Measurements from ENCODE around the gene NDUFAF8.

NDUFAF8 gene

DNA sequence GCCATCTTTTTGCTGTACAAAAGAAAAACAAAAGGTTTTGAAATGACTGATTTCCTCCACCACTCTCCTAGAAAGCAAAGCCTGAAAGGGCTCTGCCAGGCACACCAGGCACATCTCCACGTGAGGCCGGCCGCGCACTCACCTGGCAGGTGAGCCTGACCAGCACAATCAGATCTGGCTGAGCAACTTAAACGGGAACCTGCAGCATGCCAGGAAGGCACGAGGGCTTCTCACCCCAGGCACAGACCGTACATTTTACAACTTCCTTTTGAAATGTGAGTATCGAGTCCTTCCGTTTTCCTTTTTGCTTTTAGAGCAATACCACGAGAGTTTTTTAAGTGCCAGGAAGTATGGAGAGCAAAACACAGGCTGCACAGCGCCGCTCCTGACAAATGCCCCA lies 33.5 kb downstream of the NDUFAF8 start:
- H3K27ac ChIP-seq, result peak overlapping the region; percentile 68
- TF ChIP-seq, protein P1, sequence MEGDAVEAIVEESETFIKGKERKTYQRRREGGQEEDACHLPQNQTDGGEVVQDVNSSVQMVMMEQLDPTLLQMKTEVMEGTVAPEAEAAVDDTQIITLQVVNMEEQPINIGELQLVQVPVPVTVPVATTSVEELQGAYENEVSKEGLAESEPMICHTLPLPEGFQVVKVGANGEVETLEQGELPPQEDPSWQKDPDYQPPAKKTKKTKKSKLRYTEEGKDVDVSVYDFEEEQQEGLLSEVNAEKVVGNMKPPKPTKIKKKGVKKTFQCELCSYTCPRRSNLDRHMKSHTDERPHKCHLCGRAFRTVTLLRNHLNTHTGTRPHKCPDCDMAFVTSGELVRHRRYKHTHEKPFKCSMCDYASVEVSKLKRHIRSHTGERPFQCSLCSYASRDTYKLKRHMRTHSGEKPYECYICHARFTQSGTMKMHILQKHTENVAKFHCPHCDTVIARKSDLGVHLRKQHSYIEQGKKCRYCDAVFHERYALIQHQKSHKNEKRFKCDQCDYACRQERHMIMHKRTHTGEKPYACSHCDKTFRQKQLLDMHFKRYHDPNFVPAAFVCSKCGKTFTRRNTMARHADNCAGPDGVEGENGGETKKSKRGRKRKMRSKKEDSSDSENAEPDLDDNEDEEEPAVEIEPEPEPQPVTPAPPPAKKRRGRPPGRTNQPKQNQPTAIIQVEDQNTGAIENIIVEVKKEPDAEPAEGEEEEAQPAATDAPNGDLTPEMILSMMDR (conservative IDR thresholded peaks at IDR 0.05), result no peak

DNA sequence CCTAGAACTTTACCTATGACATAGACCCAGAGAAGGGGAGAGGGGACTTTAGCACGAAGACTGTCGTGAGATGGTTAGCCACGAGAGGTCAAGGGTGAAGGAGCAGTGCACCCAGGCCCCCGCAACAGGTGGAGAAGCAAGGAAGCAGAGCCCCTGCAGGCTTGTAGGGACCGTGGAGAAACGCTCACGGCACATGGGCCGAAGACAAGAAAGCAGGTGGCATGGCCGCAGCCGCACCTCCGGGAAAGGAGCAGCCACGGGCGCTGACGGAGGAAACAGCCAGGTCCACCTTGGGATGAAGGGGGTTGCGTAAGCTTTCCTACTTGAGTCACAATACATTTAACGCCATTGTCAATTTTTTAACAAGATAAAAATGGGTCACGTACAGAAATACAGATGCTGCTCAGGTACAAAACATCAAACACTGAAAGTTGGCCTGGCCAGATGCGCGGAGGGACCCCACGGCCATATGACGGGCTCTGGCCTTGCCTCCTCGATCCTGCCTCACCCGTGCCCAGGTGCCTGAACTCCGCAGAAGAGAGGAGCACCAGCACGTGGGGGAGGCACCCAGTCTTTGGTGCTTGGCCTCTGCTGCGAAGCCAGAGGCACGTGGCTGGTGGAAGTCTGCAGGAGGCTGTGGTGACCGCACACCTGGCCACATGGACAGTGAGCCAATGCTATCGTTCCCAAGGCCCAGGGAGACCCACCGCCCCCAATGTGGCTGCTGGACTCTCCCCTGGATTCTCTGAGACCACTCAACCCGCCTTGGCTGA lies 34.8 kb downstream of the NDUFAF8 start:
- peak overlapping the region; percentile 68 for H3K27ac ChIP-seq
- TF ChIP-seq, protein P1 (conservative IDR thresholded peaks at IDR 0.05), result no peak

DNA sequence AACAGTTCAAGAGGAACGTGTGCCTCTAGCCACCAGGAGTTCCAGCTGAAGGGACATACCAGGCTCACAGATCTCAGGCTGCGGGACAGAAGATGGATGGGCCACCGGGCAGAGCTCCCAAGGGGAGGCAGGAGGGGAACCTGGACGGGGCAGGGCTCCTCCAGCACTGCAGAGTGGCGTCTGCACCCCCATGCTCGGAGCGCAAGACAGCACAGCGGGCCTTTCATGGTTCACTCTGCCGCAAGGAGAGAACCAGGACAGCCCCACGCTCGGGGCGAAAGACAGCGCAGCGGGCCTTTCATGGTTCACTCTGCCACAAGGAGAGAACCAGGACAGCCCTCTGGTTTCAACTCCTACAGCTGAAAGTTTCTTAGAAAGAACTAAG lies 35.3 kb downstream of the NDUFAF8 start:
- H3K27ac ChIP-seq, result no peak overlapping the region

DNA sequence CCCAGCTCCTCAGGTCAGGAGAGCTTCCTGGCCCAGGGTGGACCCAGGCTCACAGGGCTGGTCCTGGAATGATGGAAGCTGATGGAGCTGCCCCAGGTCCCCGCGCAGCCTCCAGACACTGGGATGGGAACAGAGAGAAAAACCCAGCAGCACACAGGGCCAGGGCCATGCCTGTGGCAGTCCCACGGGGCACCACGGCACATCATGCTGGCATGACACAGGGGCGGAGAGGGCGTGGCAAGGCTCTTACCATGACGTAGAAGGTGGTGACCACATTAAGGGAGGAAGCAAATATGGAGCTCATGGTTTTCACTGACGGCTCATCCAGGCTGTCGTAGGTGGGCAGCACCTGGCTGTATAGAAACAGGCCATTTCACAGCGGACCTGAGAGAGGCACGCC lies 37.7 kb downstream of the NDUFAF8 start:
- TF ChIP-seq, protein P1 (conservative IDR thresholded peaks at IDR 0.05), result no peak
- H3K27ac ChIP-seq, result peak overlapping the region; percentile 49

More for the DNA sequence above, 35.3 kb downstream of the NDUFAF8 start:
- TF ChIP-seq, protein P1 (conservative IDR thresholded peaks at IDR 0.05), result no peak

DNA sequence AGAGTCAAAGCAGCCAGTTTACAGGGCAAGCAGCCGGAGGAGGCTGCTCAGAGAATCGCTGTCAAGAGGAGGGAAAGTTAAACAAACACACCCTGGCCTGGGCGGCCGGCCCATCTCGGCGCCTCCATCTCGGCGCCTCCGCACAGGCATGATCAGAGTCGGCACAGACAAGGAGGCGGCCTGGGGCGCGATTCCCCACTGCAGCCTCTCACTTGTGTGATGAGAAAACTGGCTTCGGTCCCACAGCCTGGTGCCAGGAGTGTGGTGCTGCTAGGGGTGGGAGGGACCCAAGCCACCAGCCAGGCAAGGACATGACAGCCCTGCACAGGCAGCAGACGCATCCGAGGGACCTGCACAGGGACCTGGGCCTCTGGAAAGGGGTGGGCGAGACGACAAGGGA lies 38.3 kb downstream of the NDUFAF8 start:
- peak overlapping the region; percentile 49 for H3K27ac ChIP-seq
- TF ChIP-seq, protein P1 (conservative IDR thresholded peaks at IDR 0.05), result no peak

DNA sequence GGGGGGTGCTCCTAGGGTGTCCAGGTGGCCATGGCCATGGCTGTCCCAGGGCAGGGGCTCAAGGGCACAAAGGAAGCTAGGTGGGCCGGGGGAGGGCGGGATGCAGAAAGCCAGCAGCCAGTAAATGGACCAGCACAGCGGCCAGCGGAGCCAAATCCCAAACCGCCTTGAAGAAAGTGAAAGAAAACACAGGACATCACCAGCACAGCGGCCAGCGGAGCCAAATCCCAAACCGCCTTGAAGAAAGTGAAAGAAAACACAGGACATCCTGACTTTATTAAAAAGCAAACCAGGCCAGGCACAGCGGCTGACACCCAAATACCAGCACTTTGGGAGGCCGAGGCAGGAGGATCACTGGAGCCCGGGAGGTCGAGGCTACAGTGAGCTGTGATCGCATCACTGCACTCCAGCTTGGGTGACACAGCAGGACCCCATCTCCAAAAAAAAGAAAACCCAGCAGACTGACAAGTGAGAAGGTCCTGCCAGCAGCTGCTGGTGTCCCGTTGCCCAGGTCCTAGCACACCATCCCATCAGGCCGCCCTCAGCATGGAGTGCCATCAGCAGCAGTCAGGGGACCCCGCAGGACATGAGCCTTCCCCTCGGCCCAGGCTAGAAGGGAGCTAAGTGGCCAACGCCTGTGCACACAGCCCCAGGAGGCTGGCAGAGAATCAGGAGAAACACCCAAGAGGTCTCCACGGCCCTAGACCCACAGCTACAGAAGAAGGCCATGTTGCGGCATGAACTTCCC lies 39.0 kb downstream of the NDUFAF8 start:
- TF ChIP-seq, protein P1 (conservative IDR thresholded peaks at IDR 0.05), result no peak
- peak overlapping the region; percentile 49 for H3K27ac ChIP-seq

DNA sequence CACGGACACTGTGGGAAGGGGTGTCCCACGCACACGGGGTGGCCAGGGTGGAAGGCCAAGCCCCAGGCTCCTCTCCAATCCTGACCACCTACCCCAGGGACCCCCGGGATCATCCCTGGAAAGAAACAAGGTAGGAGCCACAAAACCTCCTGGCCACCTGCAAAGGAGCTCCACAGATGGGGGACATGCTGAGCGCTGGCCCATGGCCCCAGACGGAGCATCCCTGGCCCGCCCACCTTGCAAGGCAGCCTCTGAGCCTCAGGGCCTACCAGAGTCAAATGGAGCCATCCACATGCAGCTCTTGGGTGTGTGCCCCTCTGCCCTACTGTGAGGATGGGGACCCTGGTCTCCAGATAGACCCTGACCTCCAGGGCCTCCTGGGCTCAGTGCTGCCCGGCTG lies 39.7 kb downstream of the NDUFAF8 start:
- no peak overlapping the region for H3K27ac ChIP-seq
- TF ChIP-seq, protein P1 (conservative IDR thresholded peaks at IDR 0.05), result no peak

All from VCaP (cell line).